DMS153 (cell line): ENCODE data around the gene KRT83.
"Not testable (repeated sequence)": the region's sequence is repeated elsewhere in the genome, so short reads cannot be mapped to it uniquely, and the experiment has no call there.

Experiments
- DNase-seq: peaks from one replicate; lab custom pipeline; 2025; lab: John Stamatoyannopoulos, UW

Gene KRT83

GRCh38 chr12:52308806-52309425 lies 12.3 kb downstream of the KRT83 start:
- DNase-seq, result no peak

GRCh38 chr12:52307836-52308805 lies 13.1 kb downstream of the KRT83 start:
- DNase-seq, result peak; percentile 42

- DNase-seq, result no peak
Observed at GRCh38 chr12:52306731-52307130, 14.5 kb downstream of the KRT83 start.

- no peak for DNase-seq
Observed at GRCh38 chr12:52305921-52306705, 15.1 kb downstream of the KRT83 start.

- DNase-seq, result not testable (repeated sequence)
Observed at GRCh38 chr12:52304941-52305411, 16.2 kb downstream of the KRT83 start.

GRCh38 chr12:52302242-52302914 lies 18.8 kb downstream of the KRT83 start:
- not testable (repeated sequence) for DNase-seq

GRCh38 chr12:52301721-52302120 lies 19.5 kb downstream of the KRT83 start:
- DNase-seq, result not testable (repeated sequence)

- no peak for DNase-seq
Observed at GRCh38 chr12:52300796-52301691, 20.2 kb downstream of the KRT83 start.

GRCh38 chr12:52298677-52299190 lies 22.5 kb downstream of the KRT83 start:
- no peak for DNase-seq

GRCh38 chr12:52296572-52297215 lies 24.5 kb downstream of the KRT83 start:
- DNase-seq, result no peak

- DNase-seq, result no peak
Observed at GRCh38 chr12:52295663-52296062, 25.5 kb downstream of the KRT83 start.

GRCh38 chr12:52294803-52295202 lies 26.4 kb downstream of the KRT83 start:
- DNase-seq, result no peak

- DNase-seq, result no peak
Observed at GRCh38 chr12:52293926-52294325, 27.3 kb downstream of the KRT83 start.

- DNase-seq, result no peak
Observed at GRCh38 chr12:52291267-52291935, 29.8 kb downstream of the KRT83 start, which contains the start of gene KRT81. TSS of gene KRT81 (minus strand) at chr12:52291534. CDS start at chr12:52291465, 69 bp downstream.

- not testable (repeated sequence) for DNase-seq
Observed at GRCh38 chr12:52290483-52291134, 30.6 kb downstream of the KRT83 start.

GRCh38 chr12:52287816-52288805 lies 33.1 kb downstream of the KRT83 start:
- DNase-seq, result not testable (repeated sequence)
